Iris pigment epithelial cell (primary cell): ENCODE data around the gene ANXA4.
A peak's percentile ranks its signal among the peaks of the same experiment; 100 is the strongest.

Experiments used
- DNase-seq: peaks from one replicate; pipeline ENCODE4 v3.0.0-alpha.2; 2011; ENCODE audit warnings: low read depth

Gene ANXA4

GRCh38 chr2:69741575-69742321 lies at the start of gene ANXA4:
TSS of gene ANXA4 (plus strand) at chr2:69742134. CDS start at chr2:69781566, 39,432 bp downstream.
- peak; percentile 63 for DNase-seq

- DNase-seq: peak; percentile 91
Measured at GRCh38 chr2:69692424-69692823, 49.5 kb upstream of the ANXA4 start.

GRCh38 chr2:69693059-69693774 lies 48.7 kb upstream of the ANXA4 start:
- DNase-seq: no peak

GRCh38 chr2:69693775-69694450 lies 48.0 kb upstream of the ANXA4 start:
- peak; percentile 42 for DNase-seq

GRCh38 chr2:69694894-69695849 lies 46.8 kb upstream of the ANXA4 start:
- peak; percentile 90 for DNase-seq

- DNase-seq: no peak
Measured at GRCh38 chr2:69695850-69696216, 46.1 kb upstream of the ANXA4 start.

- DNase-seq: no peak
Measured at GRCh38 chr2:69700381-69700780, 41.6 kb upstream of the ANXA4 start.

GRCh38 chr2:69701100-69701945 lies 40.6 kb upstream of the ANXA4 start:
- no peak for DNase-seq

GRCh38 chr2:69703189-69703588 lies 38.7 kb upstream of the ANXA4 start:
- DNase-seq: no peak

GRCh38 chr2:69704446-69704845 lies 37.5 kb upstream of the ANXA4 start:
- DNase-seq: no peak

GRCh38 chr2:69709290-69709689 lies 32.6 kb upstream of the ANXA4 start:
- no peak for DNase-seq

GRCh38 chr2:69711971-69712370 lies 30.0 kb upstream of the ANXA4 start:
- no peak for DNase-seq

GRCh38 chr2:69714024-69714423 lies 27.9 kb upstream of the ANXA4 start:
- no peak for DNase-seq

GRCh38 chr2:69714539-69715220 lies 27.3 kb upstream of the ANXA4 start:
- peak; percentile 82 for DNase-seq

GRCh38 chr2:69715964-69716363 lies 26.0 kb upstream of the ANXA4 start:
- DNase-seq: peak; percentile 82

GRCh38 chr2:69716555-69717120 lies 25.3 kb upstream of the ANXA4 start:
- DNase-seq: peak; percentile 54

- DNase-seq: no peak
Measured at GRCh38 chr2:69717186-69717585, 24.7 kb upstream of the ANXA4 start.

GRCh38 chr2:69717861-69718273 lies 24.1 kb upstream of the ANXA4 start:
- DNase-seq: peak; percentile 43

- no peak for DNase-seq
Measured at GRCh38 chr2:69718338-69718965, 23.5 kb upstream of the ANXA4 start.
